DMS153 treated with DMSO at 0.1 percent for 48 hours (cell line): ENCODE data around the gene MCAT.

Experiments
- DNase-seq: peaks from one replicate; lab custom pipeline; 2025; ENCODE audit not compliant: unreplicated experiment; lab: John Stamatoyannopoulos, UW

MCAT gene

GRCh38 chr22:43173566-43173965 lies 30.4 kb upstream of the MCAT start:
- DNase-seq = no peak

- no peak for DNase-seq
Observed at GRCh38 chr22:43172191-43172590, 29.0 kb upstream of the MCAT start.

- no peak for DNase-seq
Observed at GRCh38 chr22:43171607-43172006, 28.4 kb upstream of the MCAT start.

GRCh38 chr22:43171019-43171491 lies 27.9 kb upstream of the MCAT start:
- no peak for DNase-seq

- no peak for DNase-seq
Observed at GRCh38 chr22:43170131-43170480, 26.9 kb upstream of the MCAT start.

DNA sequence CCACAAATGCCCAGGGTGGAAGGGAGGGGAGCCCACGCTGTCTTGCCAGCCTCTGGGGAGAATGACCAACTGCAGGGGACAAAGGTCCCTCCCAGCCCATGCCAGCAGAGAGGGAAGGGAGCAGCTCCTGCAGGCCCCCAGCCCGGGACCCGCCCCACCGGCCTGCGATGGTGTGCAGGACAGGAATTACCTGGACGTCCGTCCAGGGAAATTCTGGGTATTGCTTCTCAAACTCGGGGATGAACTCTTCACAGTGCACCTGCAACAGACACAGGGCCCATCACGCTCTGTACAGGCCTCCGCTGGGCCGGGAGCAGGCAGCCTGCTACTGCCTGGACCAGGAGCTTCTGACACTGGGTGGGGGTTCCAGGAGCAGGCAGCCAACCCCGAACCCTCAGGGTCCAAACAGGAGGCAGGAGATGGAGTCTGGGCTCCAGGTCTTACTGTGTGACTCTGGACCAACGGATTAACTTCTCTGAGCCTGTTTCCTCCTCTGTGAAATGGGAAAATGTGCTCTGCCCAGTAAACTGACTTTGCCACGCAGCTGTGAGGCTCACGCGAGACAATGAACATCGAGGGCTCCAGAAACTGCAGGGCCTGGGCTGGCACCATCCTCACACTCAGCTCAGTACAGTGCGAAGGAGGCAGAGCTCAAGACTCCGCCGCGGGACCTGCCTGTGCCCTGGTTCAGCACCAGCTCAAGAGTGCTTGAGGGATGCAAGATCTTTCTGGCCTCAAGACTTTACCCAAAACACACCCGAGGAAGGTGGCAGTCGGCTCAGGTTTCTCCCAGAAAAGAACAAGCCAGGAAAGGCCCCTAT lies 26.3 kb upstream of the MCAT start:
- DNase-seq = no peak

GRCh38 chr22:43168471-43169309 lies 25.5 kb upstream of the MCAT start:
- no peak for DNase-seq

- DNase-seq = no peak
Observed at GRCh38 chr22:43167001-43167589, 23.9 kb upstream of the MCAT start.

DNA sequence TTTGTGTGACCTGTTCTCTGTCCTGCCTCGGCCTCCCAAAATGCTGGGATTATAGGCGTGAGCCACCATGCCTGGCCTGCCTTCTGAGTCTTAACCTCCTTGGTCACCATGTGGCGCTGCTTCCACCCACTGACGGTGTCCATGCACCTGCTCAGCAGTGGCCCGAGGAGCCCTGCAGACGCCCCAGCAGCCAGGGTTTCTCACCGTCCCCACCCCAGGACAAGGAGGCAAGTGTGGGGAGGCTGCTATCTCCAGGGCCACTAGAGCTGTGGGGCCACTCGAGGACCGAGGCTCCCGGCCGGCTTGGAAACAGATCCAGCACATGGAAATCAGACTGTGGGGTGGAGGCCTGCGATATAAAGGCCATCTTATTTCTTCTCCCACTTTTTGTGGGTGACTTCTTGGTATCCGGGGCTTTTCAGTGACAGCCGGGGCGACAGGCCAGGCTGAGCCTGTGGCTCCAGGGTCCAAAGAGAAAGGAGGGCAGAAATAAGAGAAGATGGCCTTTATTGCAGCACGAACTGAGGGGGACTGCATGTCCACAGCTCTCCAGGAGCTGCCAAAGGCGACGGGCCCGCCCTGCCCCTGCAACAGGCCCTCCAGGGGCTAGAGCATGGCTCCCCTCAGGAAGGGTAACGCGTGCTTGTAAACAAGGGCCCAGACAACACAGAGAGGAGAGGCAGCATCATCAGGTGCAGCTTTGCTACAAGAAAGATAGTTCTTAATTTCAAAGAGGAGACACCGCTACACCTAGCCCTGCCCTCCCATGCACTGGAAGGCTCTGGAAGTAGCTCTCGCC lies 23.1 kb upstream of the MCAT start:
- no peak for DNase-seq

DNA sequence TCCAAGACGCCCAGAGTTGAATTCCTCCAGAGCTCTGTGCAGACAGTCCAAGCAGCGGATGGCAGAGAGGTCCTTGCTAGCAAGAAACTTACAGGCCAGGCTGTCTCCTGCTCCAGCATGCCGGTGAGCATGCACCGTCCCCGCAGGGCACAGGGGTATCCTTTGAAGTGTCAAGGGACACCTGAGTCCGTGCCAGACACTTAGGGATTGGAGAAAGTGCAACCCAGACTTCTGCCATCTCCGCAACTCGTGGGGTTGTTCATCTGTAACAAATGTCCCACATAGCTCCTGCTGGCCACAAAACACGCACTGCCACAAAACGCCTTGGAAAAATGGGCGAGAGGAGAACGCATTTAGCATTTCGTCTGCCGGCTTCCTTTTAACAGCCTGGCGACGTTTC lies 21.4 kb upstream of the MCAT start:
- DNase-seq = no peak

- DNase-seq = no peak
Observed at GRCh38 chr22:43163241-43163795, 20.1 kb upstream of the MCAT start.

- DNase-seq = no peak
Observed at GRCh38 chr22:43162412-43163150, 19.4 kb upstream of the MCAT start.

DNA sequence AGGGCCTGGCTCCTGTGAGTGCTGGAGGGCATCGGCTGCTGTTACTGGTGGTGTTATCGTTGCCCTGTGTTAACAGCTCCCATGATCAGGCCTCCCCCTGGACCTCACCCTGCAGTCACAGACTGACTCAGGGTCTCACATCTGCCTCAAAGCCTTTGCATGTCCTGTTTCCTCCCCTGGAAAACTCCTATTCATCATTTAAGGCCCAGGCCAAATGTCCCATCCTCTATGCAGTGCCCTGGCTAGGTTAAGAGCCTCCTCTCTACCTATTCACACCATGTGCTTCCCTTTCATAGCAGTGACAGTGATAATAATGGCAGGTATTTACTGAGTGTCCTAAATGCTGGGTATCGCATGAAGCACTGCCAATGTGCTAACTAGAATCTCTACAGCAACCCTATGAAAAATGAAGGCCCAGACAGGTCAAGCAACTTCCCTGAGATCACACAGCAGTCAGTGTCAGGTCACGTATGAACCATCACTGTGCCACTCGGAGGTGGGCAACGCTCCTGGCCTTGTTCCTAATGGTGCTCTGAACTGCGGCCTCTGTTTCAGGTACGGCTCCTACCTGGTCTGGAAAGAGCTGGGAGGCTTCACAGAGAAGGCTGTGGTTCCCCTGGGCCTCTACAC lies 17.4 kb upstream of the MCAT start:
- DNase-seq = no peak

- peak; percentile 9 for DNase-seq
Observed at GRCh38 chr22:43159484-43160178, 16.4 kb upstream of the MCAT start.

DNA sequence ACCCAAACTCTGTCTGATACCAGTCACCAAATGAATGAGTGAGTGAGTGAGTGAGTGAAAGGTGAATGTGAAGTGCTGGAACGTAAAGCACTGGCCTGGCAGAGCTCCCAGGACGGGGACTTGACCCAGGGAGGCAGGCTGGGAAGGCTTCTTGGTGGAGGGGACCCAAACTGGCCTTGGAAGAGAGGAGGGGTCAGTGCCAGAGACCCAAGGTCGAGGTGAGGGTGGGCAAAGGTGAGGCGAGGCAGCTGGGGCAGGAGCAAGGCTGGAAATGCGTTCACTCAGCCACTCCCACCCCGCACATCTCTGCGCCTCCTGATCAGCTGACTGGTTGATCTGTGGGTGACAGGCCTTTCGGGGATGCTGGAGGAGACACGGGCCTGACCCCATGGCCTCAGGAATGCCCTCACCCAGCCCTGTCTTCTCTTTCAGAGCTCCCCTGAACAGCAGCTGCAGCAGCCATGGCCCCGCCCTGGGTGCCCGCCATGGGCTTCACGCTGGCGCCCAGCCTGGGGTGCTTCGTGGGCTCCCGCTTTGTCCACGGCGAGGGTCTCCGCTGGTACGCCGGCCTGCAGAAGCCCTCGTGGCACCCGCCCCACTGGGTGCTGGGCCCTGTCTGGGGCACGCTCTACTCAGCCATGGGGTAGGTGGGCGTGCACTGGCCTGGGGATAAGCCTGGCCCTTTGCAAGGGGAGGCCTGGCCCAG lies 15.7 kb upstream of the MCAT start:
- DNase-seq = no peak

- no peak for DNase-seq
Observed at GRCh38 chr22:43157874-43158546, 14.8 kb upstream of the MCAT start.

GRCh38 chr22:43156413-43156812 lies 13.2 kb upstream of the MCAT start:
- no peak for DNase-seq

- no peak for DNase-seq
Observed at GRCh38 chr22:43155789-43156188, 12.6 kb upstream of the MCAT start.
